ENCODE data around the gene LMOD1.
"Not testable (repeated sequence)": the region's sequence is repeated elsewhere in the genome, so short reads cannot be mapped to it uniquely, and the experiment has no call there.

LMOD1 gene

DNA sequence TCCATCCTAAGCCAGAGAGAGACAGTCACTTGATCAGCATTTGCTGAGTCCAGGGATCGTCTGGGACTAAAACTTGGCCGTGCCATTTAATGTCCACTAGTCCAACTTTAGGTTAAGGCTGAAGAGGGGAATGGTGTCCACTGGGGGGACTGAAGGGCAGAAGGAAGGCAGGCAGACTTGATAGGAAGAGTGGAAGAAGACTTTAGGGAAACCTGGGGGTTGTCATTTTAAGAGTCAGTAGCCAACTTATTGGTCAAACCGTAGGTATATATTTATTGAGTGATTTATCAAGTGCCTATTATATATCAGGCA is 1.3 kb upstream of the LMOD1 start:
- DNase-seq (ENCODE audit: low spot score) = no peak

GRCh38 chr1:201945863-201946223 is 505 bp downstream of the LMOD1 start:
- DNase-seq (ENCODE audit: low spot score) = no peak

- DNase-seq (ENCODE audit: low spot score) = no peak
Observed at GRCh38 chr1:201945157-201945556, 1.2 kb downstream of the LMOD1 start.

DNA sequence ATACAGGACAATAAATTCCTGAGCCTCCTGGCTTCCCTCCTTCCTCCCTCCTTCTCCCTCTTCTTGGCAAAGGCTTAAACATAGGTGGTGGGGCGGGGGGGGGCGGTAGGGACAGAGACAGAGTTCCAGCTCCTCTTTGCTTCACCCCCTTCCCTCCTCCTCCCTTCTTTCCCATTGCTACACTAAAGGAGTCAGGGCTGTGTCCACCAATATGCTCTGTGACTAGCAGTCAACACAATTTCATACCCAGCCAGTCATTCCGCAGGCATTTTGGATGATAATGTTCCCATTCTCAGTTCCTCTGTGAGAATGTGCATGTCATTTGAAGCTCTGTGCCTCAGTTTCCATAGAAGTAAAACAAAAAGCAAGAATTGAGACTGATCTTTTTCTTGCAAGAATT is 1.7 kb downstream of the LMOD1 start:
- no peak for DNase-seq (ENCODE audit: low spot score)

DNA sequence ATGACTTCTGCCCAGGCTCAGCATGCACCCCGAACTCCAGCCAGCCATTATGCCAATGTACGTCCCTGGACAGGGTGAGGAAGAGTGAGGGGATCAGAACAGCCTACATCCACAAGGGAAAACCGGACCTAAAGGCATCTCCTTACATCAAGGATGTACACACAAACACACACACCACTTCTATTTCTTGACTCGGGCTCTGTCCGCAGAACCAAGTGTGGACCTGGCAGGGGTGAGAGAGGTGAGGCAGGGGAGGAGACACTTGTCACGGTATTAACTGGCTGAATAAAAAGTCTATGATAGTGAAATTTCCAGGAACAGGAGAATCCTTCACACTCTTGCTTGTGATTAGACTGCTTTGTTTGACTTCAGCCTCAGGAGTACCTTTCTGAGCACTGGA is 2.3 kb downstream of the LMOD1 start:
- DNase-seq (ENCODE audit: low spot score) = no peak

DNA sequence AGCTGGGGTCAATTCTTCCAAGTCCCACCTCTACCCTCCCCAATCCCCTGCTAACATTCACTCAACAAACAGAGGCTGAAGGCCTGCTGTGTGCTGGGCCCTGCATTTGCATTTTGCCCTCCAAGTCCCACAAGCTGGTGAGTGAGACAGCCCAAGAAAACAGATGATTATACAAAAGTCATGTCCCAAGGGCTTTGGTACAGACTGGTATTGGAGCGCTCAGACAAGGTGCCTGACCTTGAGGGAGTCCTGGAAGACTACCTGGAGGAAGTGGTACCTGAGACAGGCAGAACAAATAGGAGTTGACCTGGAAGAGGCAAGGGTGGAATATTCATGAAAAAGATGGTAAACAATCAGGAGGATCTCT is 4.2 kb downstream of the LMOD1 start:
- DNase-seq (ENCODE audit: low spot score) = no peak

DNA sequence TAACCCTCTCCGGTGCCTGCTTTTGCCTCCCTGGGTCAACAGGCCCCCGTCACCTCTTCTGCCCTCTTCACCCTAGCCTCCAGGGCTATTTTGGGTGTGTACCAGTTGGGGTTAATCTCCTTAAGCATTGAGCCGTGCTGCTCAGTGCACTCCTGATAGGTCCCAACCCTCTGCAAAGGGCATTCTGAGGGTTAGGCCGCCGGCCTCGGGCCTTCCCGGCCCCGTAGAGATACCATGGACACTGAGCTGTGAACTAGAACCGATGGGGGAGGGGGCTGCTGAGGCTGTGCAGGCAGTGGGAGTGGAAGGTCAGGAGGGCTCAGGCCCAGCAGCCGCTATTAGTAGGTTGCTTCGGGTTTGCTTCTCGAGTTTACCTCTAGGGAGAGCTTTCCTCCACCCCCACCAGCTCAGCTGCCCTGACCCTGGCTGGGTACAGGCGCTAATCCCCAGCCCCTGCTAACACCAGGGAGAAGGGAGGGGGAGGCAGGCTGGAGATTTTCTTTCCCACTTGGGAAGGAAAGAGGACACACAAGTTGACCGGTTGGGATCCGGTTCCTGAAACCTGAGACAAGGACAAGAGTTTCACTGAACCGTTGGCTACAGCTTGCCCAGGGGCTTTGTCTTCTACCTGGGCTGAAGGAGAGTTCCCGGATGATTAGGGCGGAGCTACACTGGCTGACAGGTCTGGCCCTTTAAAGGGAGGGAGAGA is 4.8 kb downstream of the LMOD1 start:
- DNase-seq (ENCODE audit: low spot score) = no peak

GRCh38 chr1:201940316-201940715 is 6.0 kb downstream of the LMOD1 start:
- DNase-seq (ENCODE audit: low spot score) = not testable (repeated sequence)

DNA sequence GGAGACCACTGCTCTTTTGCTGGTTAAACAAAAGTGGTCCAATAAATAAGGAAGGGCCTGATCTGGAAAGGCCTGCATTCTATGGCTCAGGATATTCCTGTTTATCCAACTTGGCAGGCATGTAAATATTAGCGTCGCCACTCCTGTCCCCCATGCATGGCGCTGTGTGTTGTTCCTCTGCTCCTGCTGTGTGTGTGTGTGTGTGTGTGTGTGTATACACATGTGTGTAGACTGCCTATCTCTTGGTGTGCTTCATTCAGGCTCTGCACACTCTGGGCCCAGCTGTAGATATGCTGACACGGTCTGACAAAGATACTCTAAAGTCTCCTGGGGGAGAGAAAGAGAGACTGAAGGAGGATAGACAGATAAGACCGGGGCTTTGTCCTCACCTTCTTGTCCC is 6.8 kb downstream of the LMOD1 start:
- no peak for DNase-seq (ENCODE audit: low spot score)

DNA sequence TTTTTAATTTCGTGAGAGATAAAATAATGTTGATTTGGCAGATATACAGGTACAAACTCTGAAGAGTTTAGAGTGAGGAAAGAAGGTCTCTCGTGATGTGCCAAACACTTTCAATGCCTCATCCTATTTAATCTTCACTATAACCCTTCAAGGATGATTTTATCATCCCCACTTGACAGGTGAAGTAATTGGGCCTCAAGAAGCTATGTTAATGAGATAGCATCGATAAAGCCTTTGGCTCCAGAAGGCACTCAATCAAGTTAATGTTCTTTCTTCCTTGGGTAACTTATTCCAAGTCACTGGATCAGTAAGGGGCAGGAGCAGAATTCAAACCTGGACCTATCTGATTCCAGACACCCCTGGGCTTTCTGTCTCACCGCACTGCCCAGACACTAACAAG is 7.2 kb downstream of the LMOD1 start:
- DNase-seq (ENCODE audit: low spot score) = no peak

DNA sequence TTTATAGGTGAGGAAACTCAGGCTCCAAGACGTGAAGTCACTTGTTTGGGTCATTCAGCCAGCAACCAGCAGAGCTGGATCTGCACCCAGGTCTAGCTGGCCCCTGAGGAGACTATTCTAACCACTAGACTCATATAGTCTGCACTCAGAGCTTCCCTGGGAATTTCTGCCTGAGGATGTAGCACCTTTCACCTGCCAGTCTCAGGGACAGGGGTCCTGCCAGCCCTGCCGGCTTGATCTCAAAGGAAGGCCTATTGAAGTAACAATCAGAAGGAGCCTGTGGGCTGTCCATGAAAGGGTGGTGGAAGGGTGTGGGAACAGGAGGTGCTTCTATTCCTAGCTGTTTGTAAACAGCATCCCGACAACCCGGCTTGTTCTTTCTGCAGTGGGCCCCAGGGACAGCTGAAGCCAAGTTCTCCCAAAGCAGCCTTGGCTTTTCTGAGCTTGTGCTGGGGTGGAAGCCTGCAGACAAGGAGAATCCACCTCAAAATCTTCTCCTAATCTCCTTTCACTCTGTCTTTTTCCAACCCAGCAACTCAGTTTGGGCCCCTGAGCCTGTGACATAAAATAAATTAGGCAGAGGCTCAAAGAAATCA is 7.8 kb downstream of the LMOD1 start:
- DNase-seq (ENCODE audit: low spot score) = no peak

DNA sequence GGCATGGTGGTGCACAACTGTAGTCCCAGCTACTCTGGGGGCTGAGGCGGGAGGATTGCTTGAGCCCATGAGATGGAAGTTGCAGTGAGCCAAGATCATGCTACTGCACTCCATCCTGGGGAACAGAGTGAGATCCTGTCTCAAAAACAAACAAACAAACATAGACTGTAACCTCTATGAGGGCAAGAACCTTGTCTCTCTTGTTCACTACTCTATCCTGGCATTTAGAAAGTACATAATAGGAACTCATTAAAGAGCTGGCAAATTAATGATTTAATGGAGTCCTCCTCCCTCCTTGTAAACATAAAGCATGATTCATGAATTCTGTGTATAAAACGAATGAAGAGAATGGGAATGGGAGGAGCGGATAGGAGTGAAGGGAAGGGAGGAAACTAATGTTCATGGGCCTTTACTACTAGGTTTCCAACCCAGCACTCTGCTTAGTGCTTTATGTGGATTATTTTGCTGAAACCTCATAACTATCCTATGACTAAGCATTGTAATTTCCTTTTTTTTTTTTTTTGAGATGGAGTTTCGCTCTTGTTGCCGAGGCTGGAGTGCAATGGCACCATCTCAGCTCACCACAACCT is 8.6 kb downstream of the LMOD1 start:
- no peak for DNase-seq (ENCODE audit: low spot score)

DNA sequence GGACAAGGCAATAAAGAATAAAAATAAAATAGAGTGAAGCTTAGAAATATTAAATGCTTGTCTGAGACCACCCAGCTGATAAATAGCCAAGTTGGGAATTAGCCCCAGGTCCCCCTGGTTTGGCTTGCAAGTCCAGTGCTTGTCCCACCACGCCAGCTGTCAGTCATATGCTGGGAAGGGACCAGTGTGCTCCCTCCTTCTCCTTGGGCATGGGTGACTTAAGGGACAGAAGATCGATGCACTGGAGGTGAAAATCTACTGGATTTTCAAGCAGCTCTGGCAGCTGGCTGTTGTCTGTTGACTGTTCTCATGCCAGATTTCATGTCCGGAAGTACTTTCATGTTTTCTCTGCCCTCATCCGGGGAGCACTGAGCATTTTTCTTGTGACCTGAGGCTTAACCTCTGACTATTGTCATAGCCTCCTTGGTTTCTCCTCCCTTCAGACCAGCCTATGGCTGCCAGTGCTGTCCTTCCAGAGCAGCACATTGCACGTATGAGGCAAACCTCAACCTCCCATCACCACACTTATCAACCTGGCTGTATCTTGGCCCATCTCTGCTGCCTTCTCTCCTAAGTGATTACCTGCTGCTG is 12.4 kb downstream of the LMOD1 start:
- DNase-seq (ENCODE audit: low spot score) = no peak

DNA sequence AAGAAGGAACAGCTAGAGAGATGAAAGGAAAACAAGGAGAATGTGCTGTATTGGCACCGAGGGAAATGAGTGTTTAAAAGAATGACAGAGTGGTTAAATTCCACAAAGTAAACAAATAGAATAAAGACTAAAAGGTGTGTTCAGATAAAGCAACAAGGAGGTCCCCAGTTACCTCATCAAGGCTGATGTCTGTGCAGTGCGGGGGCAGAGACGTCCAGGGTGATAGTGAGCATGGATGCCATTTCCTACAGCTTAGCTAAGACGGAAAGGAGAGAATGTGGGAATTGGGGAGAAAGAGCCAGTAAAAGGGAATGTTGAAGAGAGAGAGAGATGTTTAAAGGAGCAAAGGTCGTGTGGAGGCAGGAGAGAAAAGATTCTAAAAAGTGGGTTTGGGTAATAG is 15.5 kb downstream of the LMOD1 start:
- no peak for DNase-seq (ENCODE audit: low spot score)

GRCh38 chr1:201930137-201930536 is 16.2 kb downstream of the LMOD1 start:
- no peak for DNase-seq (ENCODE audit: low spot score)

DNA sequence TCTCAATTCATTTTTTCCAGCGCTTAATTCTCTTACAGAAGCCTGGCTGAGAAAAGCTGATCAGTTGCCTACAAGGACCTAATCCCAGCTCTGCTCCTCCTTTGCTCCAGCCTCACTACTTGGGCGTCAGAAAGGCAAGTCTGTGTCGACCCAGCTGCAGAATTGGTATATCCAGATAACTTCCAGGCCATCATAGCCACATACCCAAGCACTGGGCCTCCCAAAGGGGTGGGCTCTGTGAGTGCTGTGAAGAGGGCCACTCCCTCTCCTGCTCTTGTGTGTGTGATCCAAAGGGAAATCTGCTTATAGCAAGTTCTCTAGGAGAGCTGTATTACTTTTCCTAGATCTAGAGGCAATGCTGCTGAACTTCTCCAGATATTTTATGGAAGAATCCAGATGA is 18.1 kb downstream of the LMOD1 start:
- DNase-seq (ENCODE audit: low spot score) = no peak

DNA sequence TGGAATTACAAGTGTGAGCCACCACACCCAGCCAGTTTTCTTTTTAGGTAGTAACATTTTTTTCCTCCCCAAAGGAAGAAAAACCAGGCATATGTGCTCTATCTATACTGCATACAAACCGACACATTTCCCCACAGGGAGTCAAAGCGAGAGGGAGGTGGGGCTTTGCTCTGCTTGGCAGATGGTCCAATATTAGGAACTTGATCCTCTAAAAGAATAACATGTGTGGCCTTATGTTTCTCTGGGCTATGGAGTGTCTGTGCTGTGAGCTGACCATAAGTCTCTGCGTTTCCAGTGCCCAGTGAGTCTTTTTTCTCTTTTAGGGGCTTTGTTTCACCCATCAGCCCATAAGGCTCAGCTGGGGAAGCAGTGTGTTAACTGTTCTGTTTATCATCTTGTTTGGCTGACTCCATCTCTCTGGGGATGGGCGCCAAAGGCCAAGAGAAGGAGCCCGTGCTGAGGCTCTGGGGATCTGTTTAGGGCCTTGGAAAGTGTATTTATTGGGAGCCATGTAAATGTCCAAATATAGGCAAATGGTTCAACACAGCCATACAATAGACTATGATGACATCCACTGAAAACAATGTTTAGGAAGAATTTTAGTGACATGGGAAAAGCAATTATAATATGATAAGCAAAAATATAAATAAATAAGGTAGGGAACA is 20.2 kb downstream of the LMOD1 start:
- DNase-seq (ENCODE audit: low spot score) = no peak

- DNase-seq (ENCODE audit: low spot score) = no peak
Observed at GRCh38 chr1:201925301-201925567, 21.1 kb downstream of the LMOD1 start.

GRCh38 chr1:201921952-201922558 is 24.3 kb downstream of the LMOD1 start:
- no peak for DNase-seq (ENCODE audit: low spot score)

DNA sequence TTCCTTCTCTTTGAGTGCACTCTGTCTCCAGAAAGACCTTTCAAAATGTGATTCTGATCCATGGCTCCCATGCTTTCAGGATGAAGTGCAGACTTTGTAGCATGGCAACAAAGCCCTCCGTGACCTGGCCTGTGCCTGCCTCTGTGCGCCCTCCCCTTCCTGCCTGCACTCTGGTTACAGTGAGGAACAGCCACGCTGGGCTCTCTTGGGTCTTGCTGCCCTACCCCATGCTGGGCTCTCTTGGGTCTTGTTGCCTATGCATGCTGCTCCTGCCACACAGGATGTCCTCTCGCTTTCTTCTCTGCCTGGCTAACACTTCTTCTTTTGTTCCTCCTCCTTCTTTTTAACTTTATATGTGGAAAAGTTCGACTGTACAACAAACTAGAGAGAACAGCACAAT is 28.0 kb downstream of the LMOD1 start:
- DNase-seq (ENCODE audit: low spot score) = no peak

GRCh38 chr1:201917362-201918033 is 28.9 kb downstream of the LMOD1 start:
- DNase-seq (ENCODE audit: low spot score) = no peak

- peak; percentile 60 for DNase-seq (ENCODE audit: low spot score)
Observed at GRCh38 chr1:201916649-201917249, 29.6 kb downstream of the LMOD1 start.

All from kidney capillary endothelial cell (primary cell).